ENCODE measurements around the gene LRIF1.

LRIF1 gene

GRCh38 chr1:110928904-110929303 is 34.8 kb downstream of the LRIF1 start:
- H3K9me3 ChIP-seq (ENCODE audit: insufficient read depth, low read length), result no peaks in the 10 kb centered on the region
- H3F3A ChIP-seq (ENCODE audit: insufficient read depth), result 0 out of 2 replicates have a peak, but pooled peaks cover 3% of the 10 kb centered on the region
- no peak overlapping the region for H3K27ac ChIP-seq (ENCODE audit: low read depth, low read length)
- no peak overlapping the region for H3K9ac ChIP-seq (ENCODE audit: low read length)
- no peak overlapping the region for H2AFZ ChIP-seq (ENCODE audit: low read depth, low read length, severe bottlenecking)
- TF ChIP-seq EZH2phosphoT487 (conservative IDR thresholded peaks at IDR 0.05; ENCODE audit: low read length) (no peak), CTCF (IDR thresholded peaks at IDR 0.05; ENCODE audit: insufficient read depth, low read length, poor library complexity, severe bottlenecking) (no peak)
- H3K79me2 ChIP-seq (ENCODE audit: insufficient read depth, low read length), result no peaks in the 10 kb centered on the region
- no peaks in the 10 kb centered on the region for H4K20me1 ChIP-seq (ENCODE audit: low read depth, low read length)
- no peaks in the 10 kb centered on the region for H3K36me3 ChIP-seq (ENCODE audit: low read length)
- no peaks in the 10 kb centered on the region for H3K27me3 ChIP-seq (ENCODE audit: low read length)
- H3K9me2 ChIP-seq (replicated peaks; ENCODE audit: insufficient read depth, low read length), result no peaks in the 10 kb centered on the region
- no peak overlapping the region for H3K4me3 ChIP-seq (ENCODE audit: insufficient read depth, low read length, poor library complexity, severe bottlenecking)
- no peak overlapping the region for H3K4me2 ChIP-seq (ENCODE audit: low read depth, low read length, poor library complexity, severe bottlenecking)

GRCh38 chr1:110928191-110928590 is 35.5 kb downstream of the LRIF1 start:
- H3K27me3 ChIP-seq (ENCODE audit: low read length), result no peaks in the 10 kb centered on the region
- no peaks in the 10 kb centered on the region for H3K79me2 ChIP-seq (ENCODE audit: insufficient read depth, low read length)
- H4K20me1 ChIP-seq (ENCODE audit: low read depth, low read length), result no peaks in the 10 kb centered on the region
- no peak overlapping the region for H2AFZ ChIP-seq (ENCODE audit: low read depth, low read length, severe bottlenecking)
- H3K4me2 ChIP-seq (ENCODE audit: low read depth, low read length, poor library complexity, severe bottlenecking), result no peak overlapping the region
- H3K9me3 ChIP-seq (ENCODE audit: insufficient read depth, low read length), result no peaks in the 10 kb centered on the region
- H3K27ac ChIP-seq (ENCODE audit: low read depth, low read length), result no peak overlapping the region
- no peaks in the 10 kb centered on the region for H3K36me3 ChIP-seq (ENCODE audit: low read length)
- no peak overlapping the region for H3K4me3 ChIP-seq (ENCODE audit: insufficient read depth, low read length, poor library complexity, severe bottlenecking)
- TF ChIP-seq EZH2phosphoT487 (conservative IDR thresholded peaks at IDR 0.05; ENCODE audit: low read length) (no peak), CTCF (IDR thresholded peaks at IDR 0.05; ENCODE audit: insufficient read depth, low read length, poor library complexity, severe bottlenecking) (no peak)
- no peak overlapping the region for H3K9ac ChIP-seq (ENCODE audit: low read length)
- H3F3A ChIP-seq (ENCODE audit: insufficient read depth), result 0 out of 2 replicates have a peak, but pooled peaks cover 3% of the 10 kb centered on the region
- H3K9me2 ChIP-seq (replicated peaks; ENCODE audit: insufficient read depth, low read length), result no peaks in the 10 kb centered on the region

- no peak overlapping the region for H3K27ac ChIP-seq (ENCODE audit: low read depth, low read length)
- H3K79me2 ChIP-seq (ENCODE audit: insufficient read depth, low read length), result no peaks in the 10 kb centered on the region
- no peaks in the 10 kb centered on the region for H3K27me3 ChIP-seq (ENCODE audit: low read length)
- H4K20me1 ChIP-seq (ENCODE audit: low read depth, low read length), result no peaks in the 10 kb centered on the region
- TF ChIP-seq CTCF (IDR thresholded peaks at IDR 0.05; ENCODE audit: insufficient read depth, low read length, poor library complexity, severe bottlenecking), result no peak
- TF ChIP-seq EZH2phosphoT487 (conservative IDR thresholded peaks at IDR 0.05; ENCODE audit: low read length), result no peak
- H3K9me3 ChIP-seq (ENCODE audit: insufficient read depth, low read length), result no peaks in the 10 kb centered on the region
- H2AFZ ChIP-seq (ENCODE audit: low read depth, low read length, severe bottlenecking), result no peak overlapping the region
- H3K4me2 ChIP-seq (ENCODE audit: low read depth, low read length, poor library complexity, severe bottlenecking), result no peak overlapping the region
- 0 out of 2 replicates have a peak, but pooled peaks cover 3% of the 10 kb centered on the region for H3F3A ChIP-seq (ENCODE audit: insufficient read depth)
- H3K9ac ChIP-seq (ENCODE audit: low read length), result no peak overlapping the region
- no peaks in the 10 kb centered on the region for H3K9me2 ChIP-seq (replicated peaks; ENCODE audit: insufficient read depth, low read length)
- H3K36me3 ChIP-seq (ENCODE audit: low read length), result no peaks in the 10 kb centered on the region
- no peak overlapping the region for H3K4me3 ChIP-seq (ENCODE audit: insufficient read depth, low read length, poor library complexity, severe bottlenecking)
Measured at GRCh38 chr1:110927484-110928075, 36.1 kb downstream of the LRIF1 start.
